ENCODE measurements around the gene SLC15A1. TPM values are rescaled to one million over a fixed set of nuclear protein-coding genes. Genes with fewer than 3 reads are reported as not detected.

The SLC15A1 gene
- total RNA-seq, 1 experiment from 2014 or later: not detected

GRCh38 chr13:98676239-98676638 is 76.2 kb downstream of the SLC15A1 start:
- in situ Hi-C loops (cut with HindIII; ENCODE audit: low sequenced_read_pairs): no loop called here
- DNase-seq (ENCODE audit: low spot score): no peak

GRCh38 chr13:98675837-98676236 is 76.6 kb downstream of the SLC15A1 start:
- in situ Hi-C loops (cut with HindIII; ENCODE audit: low sequenced_read_pairs): no loop called here
- DNase-seq (ENCODE audit: low spot score): no peak

GRCh38 chr13:98675066-98675465 is 77.4 kb downstream of the SLC15A1 start:
- no peak for DNase-seq (ENCODE audit: low spot score)

GRCh38 chr13:98672947-98673613 is 79.4 kb downstream of the SLC15A1 start:
- in situ Hi-C loops (cut with HindIII; ENCODE audit: low sequenced_read_pairs): loop anchor here (5.0 to 25.0 kb wide), 2 partner anchors 191 to 236 kb away; no protein-coding TSS in a partner anchor
- peak; percentile 75 for DNase-seq (ENCODE audit: low spot score)

More at GRCh38 chr13:98675066-98675465, 77.4 kb downstream of the SLC15A1 start:
- in situ Hi-C loops (cut with HindIII; ENCODE audit: low sequenced_read_pairs): no loop called here

- in situ Hi-C loops (cut with HindIII; ENCODE audit: low sequenced_read_pairs): loop anchor here (25.0 kb wide), 1 partner anchor 231 kb away; no protein-coding TSS in a partner anchor
- DNase-seq (ENCODE audit: low spot score): no peak
These were observed 84.3 kb downstream of the SLC15A1 start for GRCh38 chr13:98668155-98668554.

- DNase-seq (ENCODE audit: low spot score): no peak
- in situ Hi-C loops (cut with HindIII; ENCODE audit: low sequenced_read_pairs): loop anchor here (25.0 kb wide), 1 partner anchor 228 kb away; no protein-coding TSS in a partner anchor
These were observed 86.9 kb downstream of the SLC15A1 start for GRCh38 chr13:98665638-98665995.

GRCh38 chr13:98664924-98665637 is 87.4 kb downstream of the SLC15A1 start:
- no peak for DNase-seq (ENCODE audit: low spot score)
- in situ Hi-C loops (cut with HindIII; ENCODE audit: low sequenced_read_pairs): loop anchor here (25.0 kb wide), 1 partner anchor 228 kb away; no protein-coding TSS in a partner anchor

GRCh38 chr13:98664510-98664909 is 88.0 kb downstream of the SLC15A1 start:
- DNase-seq (ENCODE audit: low spot score): no peak
- in situ Hi-C loops (cut with HindIII; ENCODE audit: low sequenced_read_pairs): loop anchor here (25.0 kb wide), 1 partner anchor 227 kb away; no protein-coding TSS in a partner anchor

- in situ Hi-C loops (cut with HindIII; ENCODE audit: low sequenced_read_pairs): loop anchor here (25.0 kb wide), 1 partner anchor 227 kb away; no protein-coding TSS in a partner anchor
- DNase-seq (ENCODE audit: low spot score): no peak
These were observed 88.4 kb downstream of the SLC15A1 start for GRCh38 chr13:98664047-98664446.

- in situ Hi-C loops (cut with HindIII; ENCODE audit: low sequenced_read_pairs): loop anchor here (25.0 kb wide), 1 partner anchor 221 kb away; no protein-coding TSS in a partner anchor
- DNase-seq (ENCODE audit: low spot score): no peak
These were observed 94.3 kb downstream of the SLC15A1 start for GRCh38 chr13:98658131-98658530.

- DNase-seq (ENCODE audit: low spot score): no peak
- in situ Hi-C loops (cut with HindIII; ENCODE audit: low sequenced_read_pairs): loop anchor here (25.0 kb wide), 1 partner anchor 220 kb away; no protein-coding TSS in a partner anchor
These were observed 94.9 kb downstream of the SLC15A1 start for GRCh38 chr13:98657506-98658085.

GRCh38 chr13:98656223-98656622 is 96.2 kb downstream of the SLC15A1 start:
- in situ Hi-C loops (cut with HindIII; ENCODE audit: low sequenced_read_pairs): loop anchor here (25.0 kb wide), 1 partner anchor 219 kb away; no protein-coding TSS in a partner anchor
- no peak for DNase-seq (ENCODE audit: low spot score)

- in situ Hi-C loops (cut with HindIII; ENCODE audit: low sequenced_read_pairs): loop anchor here (25.0 kb wide), 1 partner anchor 216 kb away; no protein-coding TSS in a partner anchor
- peak; percentile 89 for DNase-seq (ENCODE audit: low spot score)
These were observed 98.9 kb downstream of the SLC15A1 start for GRCh38 chr13:98653463-98653985.

- in situ Hi-C loops (cut with HindIII; ENCODE audit: low sequenced_read_pairs): loop anchor here (25.0 kb wide), 1 partner anchor 216 kb away; no protein-coding TSS in a partner anchor
- no peak for DNase-seq (ENCODE audit: low spot score)
These were observed 99.6 kb downstream of the SLC15A1 start for GRCh38 chr13:98652721-98653462.

GRCh38 chr13:98652276-98652675 is 100.2 kb downstream of the SLC15A1 start:
- in situ Hi-C loops (cut with HindIII; ENCODE audit: low sequenced_read_pairs): loop anchor here (25.0 kb wide), 1 partner anchor 215 kb away; no protein-coding TSS in a partner anchor
- DNase-seq (ENCODE audit: low spot score): no peak

GRCh38 chr13:98651744-98652143 is 100.7 kb downstream of the SLC15A1 start:
- DNase-seq (ENCODE audit: low spot score): no peak
- in situ Hi-C loops (cut with HindIII; ENCODE audit: low sequenced_read_pairs): loop anchor here (25.0 kb wide), 1 partner anchor 214 kb away; no protein-coding TSS in a partner anchor

GRCh38 chr13:98650396-98651107 is 101.9 kb downstream of the SLC15A1 start:
- no peak for DNase-seq (ENCODE audit: low spot score)
- in situ Hi-C loops (cut with HindIII; ENCODE audit: low sequenced_read_pairs): loop anchor here (25.0 kb wide), 1 partner anchor 213 kb away; no protein-coding TSS in a partner anchor

GRCh38 chr13:98649861-98650260 is 102.6 kb downstream of the SLC15A1 start:
- in situ Hi-C loops (cut with HindIII; ENCODE audit: low sequenced_read_pairs): loop anchor here (25.0 kb wide), 1 partner anchor 213 kb away; no protein-coding TSS in a partner anchor

More at GRCh38 chr13:98649861-98650260, 102.6 kb downstream of the SLC15A1 start:
- DNase-seq (ENCODE audit: low spot score): no peak

All from G401 (cell line).